22Rv1 (cell line): ENCODE results near the gene PRRT1B.

Experiments used
- CTCF ChIP-seq: fragments of 450-650 bp; IDR thresholded peaks from 2 replicates; pipeline ENCODE4 v1.5.1; 2017; ENCODE audit warnings: mild to moderate bottlenecking
- ZFX ChIP-seq: fragments of 450-650 bp; IDR thresholded peaks from 2 replicates; pipeline ENCODE4 v1.6.1; 2017; ENCODE audit warnings: antibody characterized with exemption, borderline replicate concordance

- TF ChIP-seq ZFX: no peak
- no peak for TF ChIP-seq CTCF
These were observed 49.8 kb downstream of the PRRT1B start for GRCh38 chr9:131594906-131595665.
